GM19023 (cell line): ENCODE measurements around the gene PDLIM5.
"Not testable (repeated sequence)": the region's sequence is repeated elsewhere in the genome, so short reads cannot be mapped to it uniquely, and the experiment has no call there.

Experiments used
- ATAC-seq: cut with Tn5 transposase; IDR thresholded peaks from one replicate; pipeline ENCODE4 v1.9.1; 2021; ENCODE audit warnings: mild to moderate bottlenecking, moderate library complexity; ENCODE audit not compliant: unreplicated experiment

PDLIM5 gene

DNA sequence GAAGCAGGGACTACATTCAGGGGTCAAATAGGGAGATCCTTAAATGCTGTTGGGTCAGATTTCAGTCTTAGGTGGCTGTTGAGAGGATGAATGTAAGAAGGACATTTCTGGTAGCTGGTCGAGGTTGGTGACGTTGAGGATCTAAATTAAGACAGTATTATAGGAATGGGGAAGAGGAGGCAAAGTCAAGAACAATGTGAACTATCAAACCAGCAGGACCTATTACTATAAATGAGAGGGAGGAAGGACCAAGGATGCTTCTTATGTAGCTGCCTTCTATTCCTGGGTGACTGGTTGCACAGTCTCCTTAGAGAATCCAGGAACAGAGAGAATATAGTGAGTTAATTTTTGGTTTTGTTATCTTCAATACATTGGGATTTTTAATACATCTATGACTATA lies 187.6 kb downstream of the PDLIM5 start:
- no peak for ATAC-seq

DNA sequence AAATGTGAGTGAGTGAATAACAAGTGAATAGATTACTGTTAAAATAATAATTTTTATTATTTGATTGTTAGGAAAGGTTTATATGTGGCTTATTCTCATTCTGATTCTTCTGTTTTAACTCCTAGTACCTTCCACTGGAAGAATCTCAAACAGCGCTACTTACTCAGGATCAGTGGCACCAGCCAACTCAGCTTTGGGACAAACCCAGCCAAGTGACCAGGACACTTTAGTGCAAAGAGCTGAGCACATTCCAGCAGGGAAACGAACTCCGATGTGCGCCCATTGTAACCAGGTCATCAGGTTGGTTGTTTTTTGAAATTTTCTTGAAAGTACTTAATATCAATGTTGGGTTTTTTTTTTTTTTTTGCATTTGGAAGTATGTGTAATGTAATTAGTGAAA lies 188.4 kb downstream of the PDLIM5 start:
- ATAC-seq: no peak

DNA sequence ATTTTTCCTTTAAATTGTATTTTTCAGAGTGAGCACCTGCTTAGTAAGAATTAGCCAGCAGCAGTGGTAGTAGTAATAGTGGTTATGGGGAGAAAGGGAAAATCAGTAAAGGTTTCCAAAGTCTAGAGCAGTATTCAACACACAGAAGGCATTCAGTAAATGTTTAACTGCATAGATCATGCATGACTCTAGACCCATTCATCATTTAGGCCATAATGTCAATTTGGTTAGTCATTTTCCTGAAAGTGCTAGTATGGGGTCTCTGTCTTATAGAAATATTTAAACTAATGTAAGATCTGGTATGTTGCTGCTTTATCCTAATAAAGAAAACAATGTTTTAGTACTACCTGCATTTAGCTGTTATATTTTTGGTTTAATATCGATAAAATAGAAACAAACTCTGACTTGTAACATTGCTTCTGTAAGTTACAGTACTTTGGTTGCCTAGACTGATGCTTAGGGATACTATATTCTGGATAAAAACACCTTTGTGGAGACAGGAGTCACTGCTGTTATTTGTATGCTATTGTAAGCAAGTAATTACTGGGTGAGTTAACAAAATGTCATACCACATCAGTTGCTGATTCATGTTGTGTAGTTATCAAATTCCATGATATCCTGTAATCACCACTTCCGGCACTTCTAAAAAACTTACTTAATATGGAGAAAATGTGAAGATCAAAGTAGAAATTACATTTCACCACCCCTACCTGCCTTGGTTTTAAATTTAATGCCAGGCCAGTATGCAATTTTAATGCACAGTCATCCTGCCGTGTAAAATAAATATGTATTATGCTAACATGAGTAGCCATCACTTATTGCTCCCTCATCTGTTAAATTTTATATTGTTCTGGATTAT lies 190.2 kb downstream of the PDLIM5 start:
- ATAC-seq: no peak

DNA sequence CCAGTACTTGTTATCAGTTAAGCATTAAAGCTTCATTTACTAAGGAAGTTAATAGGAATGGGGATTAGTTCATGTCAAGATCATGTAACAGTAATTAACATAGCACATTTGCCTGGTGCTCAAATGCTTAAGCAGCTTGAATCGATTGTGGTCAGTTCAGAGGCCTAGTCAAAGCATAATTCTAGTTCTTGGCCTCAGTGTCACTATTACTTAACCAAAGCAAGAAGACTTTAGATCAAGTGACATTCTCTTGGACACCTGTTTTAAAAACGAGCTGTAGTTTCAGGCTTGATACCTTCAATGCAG lies 190.8 kb downstream of the PDLIM5 start:
- no peak for ATAC-seq

DNA sequence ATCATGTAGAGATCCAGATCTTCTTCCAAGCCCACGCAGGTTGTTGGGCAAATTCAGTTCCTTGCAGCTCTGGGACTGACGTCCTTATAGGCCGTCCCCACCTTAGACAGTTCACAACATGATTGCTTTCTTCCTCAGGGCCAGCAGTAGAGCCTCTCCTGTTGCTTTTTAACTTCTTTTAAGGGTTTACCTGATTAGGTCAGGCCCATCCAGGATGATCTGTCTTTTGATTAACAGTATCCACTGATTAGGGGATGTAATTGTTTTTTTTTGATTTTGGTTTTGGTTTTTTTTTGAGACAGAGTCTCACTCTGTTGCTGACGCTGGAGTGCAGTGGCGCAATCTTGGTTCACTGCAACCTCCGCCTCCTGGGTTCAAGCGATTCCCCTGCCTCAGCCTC lies 197.0 kb downstream of the PDLIM5 start:
- ATAC-seq: no peak

DNA sequence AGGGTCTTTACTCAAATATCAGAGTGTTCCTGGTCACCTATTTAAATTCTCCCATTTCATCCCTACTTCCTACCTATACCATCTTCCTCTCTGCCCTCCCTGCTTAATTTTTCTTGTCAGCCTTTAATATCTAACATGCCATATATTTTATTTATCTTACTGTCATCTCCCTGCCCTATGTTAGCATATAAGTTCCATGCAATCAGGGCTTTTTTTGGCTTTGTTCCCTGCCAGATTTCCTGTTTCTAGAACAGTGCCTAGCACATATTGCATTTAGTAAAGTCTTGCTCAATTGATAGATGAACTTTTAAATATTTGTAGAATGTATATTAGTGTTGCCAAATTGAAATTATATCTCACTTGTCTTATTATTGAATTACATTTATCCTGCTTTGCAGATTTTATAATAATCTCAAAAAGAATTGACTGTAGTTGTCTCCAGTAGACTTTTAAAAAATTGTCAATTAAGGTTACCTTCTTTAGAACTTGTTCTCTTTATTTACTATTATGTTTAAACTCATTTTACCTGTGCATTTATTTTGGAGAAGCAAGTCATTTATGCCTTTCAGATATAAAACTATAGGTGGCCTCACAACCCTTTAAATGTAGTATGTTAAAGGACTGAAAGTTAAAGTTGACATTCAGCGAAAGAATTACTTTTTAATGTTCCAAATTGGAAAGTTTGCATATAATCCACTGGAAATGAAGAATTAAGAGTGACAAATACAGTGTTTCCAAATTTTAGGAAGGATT lies 197.8 kb downstream of the PDLIM5 start:
- ATAC-seq: no peak

DNA sequence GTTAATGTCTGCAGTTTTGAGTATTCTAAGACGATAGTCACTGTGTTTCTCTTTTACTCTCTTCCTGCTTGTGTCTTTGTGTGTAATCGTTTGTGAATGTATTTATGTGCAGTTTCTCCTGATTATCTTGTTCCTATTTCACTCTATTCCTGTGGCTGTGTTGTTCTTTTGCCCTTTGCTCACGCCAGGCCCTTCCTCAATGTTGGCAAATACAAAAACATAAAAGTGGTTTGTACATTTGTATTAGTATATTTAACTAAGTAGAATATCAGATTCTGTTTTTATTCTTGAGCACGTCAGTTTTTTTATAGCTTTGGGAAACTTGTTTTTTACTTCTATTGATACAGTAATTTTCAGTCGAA lies 198.4 kb downstream of the PDLIM5 start:
- no peak for ATAC-seq

DNA sequence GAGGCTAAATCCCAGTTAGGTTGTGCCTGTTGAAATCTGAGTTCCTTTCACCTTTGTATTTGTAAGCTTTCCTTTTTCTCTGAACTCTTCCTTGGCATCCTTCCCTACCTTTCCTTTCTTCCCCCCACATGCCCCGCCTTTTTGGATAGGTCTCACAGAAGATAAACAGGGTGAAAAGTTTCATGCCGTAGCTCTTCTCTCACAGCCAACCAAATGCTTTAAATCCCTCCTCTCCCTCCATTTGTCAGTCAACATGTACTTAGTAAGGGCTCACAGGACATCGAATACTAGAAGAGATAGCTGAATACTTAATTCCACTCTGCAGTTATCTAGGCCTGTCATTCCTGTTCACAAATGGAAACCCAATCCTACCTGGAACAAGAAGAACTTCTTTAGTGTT lies 198.9 kb downstream of the PDLIM5 start:
- ATAC-seq: no peak

DNA sequence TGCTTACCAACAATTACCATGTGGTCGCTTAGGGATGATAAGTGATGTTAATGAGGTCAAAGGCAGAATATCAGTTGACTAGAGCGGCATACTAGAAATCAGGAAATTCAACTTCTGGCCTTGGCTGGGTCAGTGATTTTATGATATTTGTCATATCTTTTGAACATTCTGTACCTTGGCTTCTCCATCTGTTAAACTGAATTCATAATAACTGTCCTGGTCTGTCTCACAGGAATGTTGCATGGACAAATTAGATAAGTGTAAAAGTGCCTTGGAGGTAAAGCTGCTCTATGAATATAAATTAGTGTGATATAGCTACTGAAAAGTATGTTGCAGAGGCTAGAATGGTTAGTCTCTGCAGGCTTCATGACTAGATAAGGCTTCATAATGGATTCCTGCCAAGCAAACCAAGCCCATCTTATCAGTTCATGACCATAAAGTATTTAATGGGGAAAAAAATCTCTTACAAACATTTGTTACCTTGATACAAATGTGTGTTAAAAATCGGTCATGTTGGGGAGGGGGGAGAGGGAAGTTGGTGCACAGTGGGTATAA lies 201.4 kb downstream of the PDLIM5 start:
- ATAC-seq: no peak

DNA sequence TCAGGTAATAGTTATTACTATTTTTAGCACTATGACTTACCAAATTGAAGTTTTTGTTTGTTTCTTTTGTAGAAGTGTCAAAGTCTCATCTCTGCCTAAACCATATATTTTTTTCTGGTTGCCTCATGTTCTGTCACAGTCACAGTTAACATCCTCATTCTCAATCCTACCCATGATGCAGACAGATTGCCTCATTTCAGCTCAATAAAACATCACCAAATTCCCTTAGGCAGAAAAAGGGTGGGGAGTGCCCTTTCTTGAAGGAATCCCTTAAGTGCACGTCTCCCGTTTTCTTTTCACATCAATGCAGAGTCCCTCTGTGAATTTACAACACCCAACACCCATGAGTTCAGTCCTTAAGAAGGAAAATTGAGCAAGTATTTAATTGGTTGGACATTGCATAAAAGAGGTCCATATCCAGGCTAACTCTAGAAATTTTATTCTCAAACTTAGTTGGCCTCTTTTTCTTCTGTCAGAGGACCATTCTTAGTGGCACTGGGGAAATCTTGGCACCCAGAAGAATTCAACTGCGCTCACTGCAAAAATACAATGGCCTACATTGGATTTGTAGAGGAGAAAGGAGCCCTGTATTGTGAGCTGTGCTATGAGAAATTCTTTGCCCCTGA lies 202.4 kb downstream of the PDLIM5 start:
- no peak for ATAC-seq

DNA sequence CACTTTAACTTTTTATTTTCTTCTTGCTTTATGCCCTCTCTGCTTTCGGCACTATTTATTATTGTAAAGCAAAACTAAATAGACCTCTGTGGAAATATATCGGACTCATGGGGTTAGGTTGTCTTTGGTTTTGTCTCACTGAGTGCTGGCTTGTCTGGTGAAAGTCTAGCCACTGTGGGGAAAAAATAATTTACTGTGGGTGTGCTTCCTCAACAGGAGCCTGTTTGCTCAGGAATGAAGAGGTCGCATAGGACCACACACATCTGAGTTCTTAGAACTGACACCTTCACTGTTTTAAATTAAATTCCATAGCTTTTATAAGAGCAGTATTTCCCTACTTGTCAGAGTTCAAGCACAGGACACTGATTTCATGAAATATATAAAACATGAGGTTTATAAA lies 203.0 kb downstream of the PDLIM5 start:
- no peak for ATAC-seq

DNA sequence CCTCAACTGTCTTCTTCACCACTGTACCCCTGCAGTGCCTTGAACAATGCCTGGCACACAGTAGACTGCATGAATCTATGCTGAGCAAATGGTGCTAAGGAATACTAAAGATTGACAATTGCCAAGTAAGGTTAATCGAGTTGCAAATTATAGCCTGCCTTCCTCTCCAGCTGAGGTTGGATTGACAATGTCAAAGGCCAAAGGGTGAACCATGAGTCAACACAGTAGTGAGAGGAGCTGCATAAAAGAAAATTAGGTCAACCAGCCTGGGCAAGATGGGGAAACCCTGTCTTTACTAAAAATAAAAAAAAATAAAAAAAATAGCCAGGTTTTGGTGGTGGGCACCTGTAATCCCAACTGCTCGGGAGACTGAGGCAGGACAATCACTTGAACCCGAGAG lies 208.9 kb downstream of the PDLIM5 start:
- no peak for ATAC-seq

DNA sequence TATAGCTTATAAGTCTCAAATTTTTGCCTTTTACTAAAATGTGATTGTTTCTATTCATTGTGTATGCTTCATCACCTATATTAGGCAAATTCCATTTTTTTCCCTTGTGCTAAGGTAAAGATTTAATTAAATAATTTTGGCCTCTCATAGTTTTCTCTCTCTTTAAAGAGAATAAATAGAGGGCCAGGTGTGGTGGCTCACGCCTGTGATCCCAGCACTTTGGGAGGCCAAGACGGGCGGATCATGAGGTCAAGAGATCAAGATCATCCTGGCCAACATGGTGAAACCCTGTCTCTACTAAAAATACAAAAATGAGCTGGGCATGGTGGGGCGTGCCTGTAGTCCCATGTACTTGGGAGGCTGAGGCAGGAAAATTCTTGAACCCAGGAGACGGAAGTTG lies 213.3 kb downstream of the PDLIM5 start:
- ATAC-seq: not testable (repeated sequence)

DNA sequence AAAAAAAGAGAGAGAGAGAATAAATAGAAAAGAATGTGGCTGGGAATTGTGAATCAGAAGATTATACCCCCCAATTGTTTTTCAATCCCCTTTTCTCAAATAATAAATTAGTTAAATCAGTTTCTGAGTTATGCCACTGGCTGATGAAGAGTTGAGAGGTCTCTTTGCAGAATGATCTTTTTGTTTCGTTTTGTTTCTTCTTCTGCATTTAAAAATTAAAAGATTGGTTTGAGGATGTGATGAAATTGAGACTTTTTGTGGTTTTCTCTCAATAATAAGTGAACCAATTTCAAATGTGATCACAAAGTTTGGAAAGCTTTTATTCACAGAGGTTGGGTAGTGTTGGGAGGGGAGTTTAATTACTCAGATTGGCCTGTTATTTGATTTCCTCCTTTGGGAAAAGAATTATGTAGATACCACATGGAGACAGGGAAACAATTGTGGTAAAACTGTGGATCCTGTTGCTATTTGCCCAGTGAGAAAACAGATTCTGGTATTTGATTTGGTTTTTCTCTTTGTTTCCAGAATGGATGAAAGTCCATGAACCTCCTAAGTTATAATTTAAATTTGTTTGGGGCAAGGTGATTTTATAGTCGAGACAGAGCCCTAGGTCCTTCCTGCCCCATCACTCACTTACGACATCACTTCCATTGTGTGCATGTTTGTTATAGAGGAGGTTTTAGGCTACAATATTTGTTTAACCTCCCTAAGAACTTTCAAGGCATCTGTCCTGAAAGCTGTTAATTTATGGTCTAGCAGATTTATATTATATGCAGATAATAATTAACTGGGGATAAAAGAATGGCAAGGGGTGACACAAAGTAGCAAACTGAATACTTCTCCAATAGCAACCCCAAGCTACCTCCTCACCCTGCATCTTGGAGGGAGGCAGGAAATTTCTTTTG lies 214.0 kb downstream of the PDLIM5 start:
- no peak for ATAC-seq

DNA sequence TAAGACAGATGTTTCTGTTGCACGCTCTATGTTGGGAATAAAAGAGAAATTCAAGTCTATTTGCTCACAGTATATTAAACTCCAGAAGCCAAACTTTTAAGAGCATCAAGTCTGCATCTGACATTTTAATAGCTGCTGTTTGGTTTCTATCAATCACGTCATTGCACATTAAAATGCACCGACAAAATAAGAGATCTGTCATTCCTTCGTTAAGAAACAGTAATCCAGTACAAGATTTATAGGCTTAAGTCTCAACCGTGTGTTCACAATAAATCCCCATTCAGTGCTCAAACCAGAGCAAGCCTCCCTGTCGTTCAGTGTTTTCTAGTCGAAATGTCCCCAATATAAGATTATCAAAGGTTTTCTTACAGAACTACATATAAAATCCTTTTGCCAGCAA lies 217.0 kb downstream of the PDLIM5 start:
- ATAC-seq: no peak

DNA sequence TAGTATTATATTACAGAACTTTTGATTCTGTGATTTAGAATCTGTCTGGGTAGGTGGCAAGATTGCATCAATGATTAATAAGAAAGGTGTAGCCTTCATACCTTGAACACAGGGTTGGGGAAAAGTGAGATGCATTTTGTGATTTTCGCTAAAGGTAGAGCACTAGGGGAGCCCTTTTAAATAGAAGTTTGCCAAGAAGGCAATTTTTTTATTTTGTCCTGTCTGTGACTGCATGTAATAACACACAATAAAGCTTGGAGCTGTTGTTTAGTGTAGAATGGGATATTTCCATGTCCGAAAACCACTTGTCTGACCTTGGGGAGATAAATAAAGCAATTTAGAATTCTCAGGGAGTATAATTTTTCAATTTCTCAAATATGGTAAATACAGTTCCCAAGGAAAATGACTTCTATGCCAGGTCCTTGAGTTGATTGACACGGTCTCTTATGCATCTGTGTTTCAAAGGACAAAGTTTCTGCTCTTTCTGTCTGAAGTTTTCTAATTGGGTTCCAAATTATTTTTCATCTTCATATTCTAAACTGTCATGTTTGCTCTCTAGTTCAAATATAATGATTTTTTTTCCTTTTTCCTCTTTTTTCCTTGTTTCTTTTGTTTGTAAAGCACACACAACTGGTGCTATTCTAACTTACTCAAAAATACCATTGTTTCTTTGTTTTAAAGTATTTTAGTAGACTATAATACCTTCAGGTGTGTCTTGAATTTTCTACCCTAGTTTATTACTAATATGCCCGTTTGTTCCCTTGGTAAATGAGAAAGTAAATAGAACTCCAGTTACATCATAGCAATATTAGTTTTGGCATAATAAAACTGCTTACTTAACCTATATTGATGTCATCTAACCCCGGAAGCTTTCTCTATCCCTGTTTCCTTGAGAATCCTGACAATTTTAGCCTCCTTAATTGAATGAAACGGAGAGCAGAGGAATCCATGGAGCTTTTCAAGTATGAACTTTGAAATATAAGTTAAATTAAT lies 218.2 kb downstream of the PDLIM5 start:
- no peak for ATAC-seq

DNA sequence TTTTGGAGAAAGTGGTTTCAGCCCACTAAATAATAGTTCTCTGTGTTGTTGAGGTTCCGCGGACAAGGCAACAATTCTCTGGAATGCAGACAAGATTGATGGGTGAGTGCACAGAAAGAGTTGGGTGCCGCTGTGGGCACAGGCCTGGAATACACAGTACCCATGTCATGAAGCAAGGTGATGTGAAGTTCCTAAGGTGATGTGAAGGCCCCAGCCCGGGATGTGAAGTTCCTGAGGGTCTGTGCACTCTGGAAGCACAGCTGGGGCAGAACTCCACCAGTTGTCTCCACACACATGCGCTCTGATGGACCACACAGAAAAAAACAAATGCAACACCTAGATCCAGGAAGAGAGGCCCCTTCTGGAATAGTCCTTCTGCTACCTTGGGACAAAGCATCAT lies 219.4 kb downstream of the PDLIM5 start:
- ATAC-seq: no peak

DNA sequence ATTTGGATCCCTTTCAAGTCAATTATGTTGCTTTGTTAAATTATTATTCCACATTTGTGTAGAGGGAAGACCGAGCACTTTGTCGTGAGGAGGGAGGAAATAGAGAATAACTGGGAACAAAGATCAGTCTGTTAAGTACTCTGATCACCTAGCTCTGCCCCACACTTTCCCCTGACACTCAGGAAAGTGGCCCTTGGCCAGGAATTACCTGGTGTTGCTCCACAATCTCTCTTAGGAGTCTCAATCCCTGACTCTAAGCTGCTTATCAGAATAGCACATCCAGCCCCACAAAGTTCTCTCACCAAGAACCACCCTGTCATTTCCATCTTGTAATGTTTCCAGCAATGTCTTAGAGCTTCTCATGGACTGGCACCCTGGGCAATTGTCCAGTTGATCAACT lies 222.2 kb downstream of the PDLIM5 start:
- no peak for ATAC-seq

DNA sequence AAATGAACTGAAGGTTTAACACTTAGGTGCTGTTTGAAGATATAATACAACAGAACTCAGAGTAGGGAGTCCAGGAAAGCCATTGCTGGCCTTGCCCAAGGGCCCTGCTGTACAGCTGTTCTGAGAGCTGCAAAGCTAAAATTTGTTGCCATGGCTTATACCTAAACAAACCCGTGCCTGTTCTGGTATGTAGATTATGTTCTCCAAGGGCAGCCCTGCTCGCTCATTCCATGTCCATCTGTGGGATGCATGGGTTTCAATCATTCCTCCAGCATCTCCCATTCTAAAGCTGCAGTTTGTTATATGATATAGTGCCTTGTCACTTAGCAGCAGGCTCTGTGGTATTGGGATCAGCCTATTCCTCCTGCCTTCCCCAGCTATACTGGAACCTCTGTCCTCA lies 225.2 kb downstream of the PDLIM5 start:
- ATAC-seq: no peak

DNA sequence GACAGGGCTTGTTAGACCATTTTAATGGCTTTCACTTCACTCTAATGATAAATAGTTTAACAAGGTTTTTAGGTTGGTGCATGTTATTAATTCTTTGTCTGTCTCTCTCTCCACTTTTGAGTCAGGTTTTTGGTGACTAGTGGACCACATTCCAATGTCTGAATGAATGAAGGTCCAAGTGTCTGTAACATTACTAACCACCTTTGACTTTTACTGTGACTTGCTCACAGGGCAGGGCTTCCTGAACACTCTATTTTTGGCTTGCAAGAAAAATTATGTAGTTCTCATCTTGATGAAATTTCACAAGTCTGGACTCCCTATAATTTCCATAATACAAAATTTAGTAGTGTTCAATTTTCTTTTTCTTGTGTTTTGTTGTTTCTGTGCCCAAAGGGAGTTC lies 227.2 kb downstream of the PDLIM5 start:
- no peak for ATAC-seq
